ENCODE results near the gene TEN1. TPM values are rescaled to one million over a fixed set of nuclear protein-coding genes. Genes with fewer than 3 reads are reported as not detected.

The TEN1 gene
- total and polyA plus RNA-seq, 2 of the 13 experiments (the other 11 are each of a cell fraction or from before 2014, with no cell fraction given): 18.0 to 21.3 TPM

DNA sequence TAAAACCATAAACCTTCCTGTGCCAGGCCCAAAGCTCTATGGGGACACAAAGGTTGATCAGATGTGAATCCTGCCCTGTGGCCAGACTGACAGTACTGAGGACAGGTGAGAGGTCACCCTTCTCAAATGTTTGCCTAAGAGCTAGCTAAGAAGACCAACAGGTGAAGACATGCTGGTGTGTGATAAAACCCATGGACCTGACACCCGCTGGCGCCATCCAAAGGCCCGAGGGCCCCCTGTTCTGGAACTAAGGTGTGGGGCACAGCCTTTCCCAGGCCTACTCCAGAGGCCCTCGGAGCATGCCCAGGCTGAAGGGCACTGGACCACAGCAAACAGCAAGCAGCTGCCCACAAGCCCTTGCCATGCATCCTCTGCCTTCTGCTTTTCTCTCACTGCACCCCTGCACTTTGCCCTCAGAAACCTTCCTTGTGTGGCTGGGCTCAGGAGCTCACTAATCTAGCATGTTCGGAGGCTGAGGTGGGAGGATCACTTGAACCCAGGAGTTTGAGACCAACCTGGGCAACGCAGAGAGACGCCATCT lies 16.4 kb downstream of the TEN1 start (continued):
- no peak for TF ChIP-seq HCFC1 (IDR thresholded peaks at IDR 0.05; ENCODE audit: low read depth, low read length)
- no peak for TF ChIP-seq ZNF343 (CRISPR knock-in tag; IDR thresholded peaks at IDR 0.05)
- TF ChIP-seq ZNF724P (CRISPR knock-in tag; IDR thresholded peaks at IDR 0.05; ENCODE audit: borderline replicate concordance): peak; percentile 56; the same call in 1 of the 2 replicates
- peak; percentile 18; the same call in 1 of the 2 replicates for TF ChIP-seq SAP130 (CRISPR knock-in tag; IDR thresholded peaks at IDR 0.05; ENCODE audit: low read depth)
- TF ChIP-seq ZNF772 (CRISPR knock-in tag; IDR thresholded peaks at IDR 0.05): 0 out of 2 replicates have a peak, but pooled peaks have one; percentile 37
- TF ChIP-seq ARNT (IDR thresholded peaks at IDR 0.05): no peak
- TF ChIP-seq, protein P1, sequence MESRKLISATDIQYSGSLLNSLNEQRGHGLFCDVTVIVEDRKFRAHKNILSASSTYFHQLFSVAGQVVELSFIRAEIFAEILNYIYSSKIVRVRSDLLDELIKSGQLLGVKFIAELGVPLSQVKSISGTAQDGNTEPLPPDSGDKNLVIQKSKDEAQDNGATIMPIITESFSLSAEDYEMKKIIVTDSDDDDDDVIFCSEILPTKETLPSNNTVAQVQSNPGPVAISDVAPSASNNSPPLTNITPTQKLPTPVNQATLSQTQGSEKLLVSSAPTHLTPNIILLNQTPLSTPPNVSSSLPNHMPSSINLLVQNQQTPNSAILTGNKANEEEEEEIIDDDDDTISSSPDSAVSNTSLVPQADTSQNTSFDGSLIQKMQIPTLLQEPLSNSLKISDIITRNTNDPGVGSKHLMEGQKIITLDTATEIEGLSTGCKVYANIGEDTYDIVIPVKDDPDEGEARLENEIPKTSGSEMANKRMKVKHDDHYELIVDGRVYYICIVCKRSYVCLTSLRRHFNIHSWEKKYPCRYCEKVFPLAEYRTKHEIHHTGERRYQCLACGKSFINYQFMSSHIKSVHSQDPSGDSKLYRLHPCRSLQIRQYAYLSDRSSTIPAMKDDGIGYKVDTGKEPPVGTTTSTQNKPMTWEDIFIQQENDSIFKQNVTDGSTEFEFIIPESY (CRISPR knock-in tag; IDR thresholded peaks at IDR 0.05): peak; percentile 80
- TF ChIP-seq PPARG (CRISPR knock-in tag; conservative IDR thresholded peaks at IDR 0.05): peak; percentile 83
- TF ChIP-seq FOXJ3 (CRISPR knock-in tag; IDR thresholded peaks at IDR 0.05; ENCODE audit: borderline replicate concordance): no peak
- TF ChIP-seq HNF4A (CRISPR knock-in tag; IDR thresholded peaks at IDR 0.05): peak; percentile 30; the same call in 1 of the 2 replicates
- TF ChIP-seq ZFP36L2 (CRISPR knock-in tag; IDR thresholded peaks at IDR 0.05): no peak
- TF ChIP-seq, protein P2, sequence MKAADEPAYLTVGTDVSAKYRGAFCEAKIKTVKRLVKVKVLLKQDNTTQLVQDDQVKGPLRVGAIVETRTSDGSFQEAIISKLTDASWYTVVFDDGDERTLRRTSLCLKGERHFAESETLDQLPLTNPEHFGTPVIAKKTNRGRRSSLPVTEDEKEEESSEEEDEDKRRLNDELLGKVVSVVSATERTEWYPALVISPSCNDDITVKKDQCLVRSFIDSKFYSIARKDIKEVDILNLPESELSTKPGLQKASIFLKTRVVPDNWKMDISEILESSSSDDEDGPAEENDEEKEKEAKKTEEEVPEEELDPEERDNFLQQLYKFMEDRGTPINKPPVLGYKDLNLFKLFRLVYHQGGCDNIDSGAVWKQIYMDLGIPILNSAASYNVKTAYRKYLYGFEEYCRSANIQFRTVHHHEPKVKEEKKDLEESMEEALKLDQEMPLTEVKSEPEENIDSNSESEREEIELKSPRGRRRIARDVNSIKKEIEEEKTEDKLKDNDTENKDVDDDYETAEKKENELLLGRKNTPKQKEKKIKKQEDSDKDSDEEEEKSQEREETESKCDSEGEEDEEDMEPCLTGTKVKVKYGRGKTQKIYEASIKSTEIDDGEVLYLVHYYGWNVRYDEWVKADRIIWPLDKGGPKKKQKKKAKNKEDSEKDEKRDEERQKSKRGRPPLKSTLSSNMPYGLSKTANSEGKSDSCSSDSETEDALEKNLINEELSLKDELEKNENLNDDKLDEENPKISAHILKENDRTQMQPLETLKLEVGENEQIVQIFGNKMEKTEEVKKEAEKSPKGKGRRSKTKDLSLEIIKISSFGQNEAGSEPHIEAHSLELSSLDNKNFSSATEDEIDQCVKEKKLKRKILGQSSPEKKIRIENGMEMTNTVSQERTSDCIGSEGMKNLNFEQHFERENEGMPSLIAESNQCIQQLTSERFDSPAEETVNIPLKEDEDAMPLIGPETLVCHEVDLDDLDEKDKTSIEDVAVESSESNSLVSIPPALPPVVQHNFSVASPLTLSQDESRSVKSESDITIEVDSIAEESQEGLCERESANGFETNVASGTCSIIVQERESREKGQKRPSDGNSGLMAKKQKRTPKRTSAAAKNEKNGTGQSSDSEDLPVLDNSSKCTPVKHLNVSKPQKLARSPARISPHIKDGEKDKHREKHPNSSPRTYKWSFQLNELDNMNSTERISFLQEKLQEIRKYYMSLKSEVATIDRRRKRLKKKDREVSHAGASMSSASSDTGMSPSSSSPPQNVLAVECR (CRISPR knock-in tag; IDR thresholded peaks at IDR 0.05; ENCODE audit: borderline replicate concordance): no peak
- TF ChIP-seq, protein P3, sequence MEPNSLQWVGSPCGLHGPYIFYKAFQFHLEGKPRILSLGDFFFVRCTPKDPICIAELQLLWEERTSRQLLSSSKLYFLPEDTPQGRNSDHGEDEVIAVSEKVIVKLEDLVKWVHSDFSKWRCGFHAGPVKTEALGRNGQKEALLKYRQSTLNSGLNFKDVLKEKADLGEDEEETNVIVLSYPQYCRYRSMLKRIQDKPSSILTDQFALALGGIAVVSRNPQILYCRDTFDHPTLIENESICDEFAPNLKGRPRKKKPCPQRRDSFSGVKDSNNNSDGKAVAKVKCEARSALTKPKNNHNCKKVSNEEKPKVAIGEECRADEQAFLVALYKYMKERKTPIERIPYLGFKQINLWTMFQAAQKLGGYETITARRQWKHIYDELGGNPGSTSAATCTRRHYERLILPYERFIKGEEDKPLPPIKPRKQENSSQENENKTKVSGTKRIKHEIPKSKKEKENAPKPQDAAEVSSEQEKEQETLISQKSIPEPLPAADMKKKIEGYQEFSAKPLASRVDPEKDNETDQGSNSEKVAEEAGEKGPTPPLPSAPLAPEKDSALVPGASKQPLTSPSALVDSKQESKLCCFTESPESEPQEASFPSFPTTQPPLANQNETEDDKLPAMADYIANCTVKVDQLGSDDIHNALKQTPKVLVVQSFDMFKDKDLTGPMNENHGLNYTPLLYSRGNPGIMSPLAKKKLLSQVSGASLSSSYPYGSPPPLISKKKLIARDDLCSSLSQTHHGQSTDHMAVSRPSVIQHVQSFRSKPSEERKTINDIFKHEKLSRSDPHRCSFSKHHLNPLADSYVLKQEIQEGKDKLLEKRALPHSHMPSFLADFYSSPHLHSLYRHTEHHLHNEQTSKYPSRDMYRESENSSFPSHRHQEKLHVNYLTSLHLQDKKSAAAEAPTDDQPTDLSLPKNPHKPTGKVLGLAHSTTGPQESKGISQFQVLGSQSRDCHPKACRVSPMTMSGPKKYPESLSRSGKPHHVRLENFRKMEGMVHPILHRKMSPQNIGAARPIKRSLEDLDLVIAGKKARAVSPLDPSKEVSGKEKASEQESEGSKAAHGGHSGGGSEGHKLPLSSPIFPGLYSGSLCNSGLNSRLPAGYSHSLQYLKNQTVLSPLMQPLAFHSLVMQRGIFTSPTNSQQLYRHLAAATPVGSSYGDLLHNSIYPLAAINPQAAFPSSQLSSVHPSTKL (CRISPR knock-in tag; IDR thresholded peaks at IDR 0.05): peak; percentile 30; the same call in 1 of the 2 replicates
- peak; percentile 2; the same call in 1 of the 2 replicates for TF ChIP-seq STAG1 (CRISPR knock-in tag; IDR thresholded peaks at IDR 0.05)
- TF ChIP-seq TCF7L2 (IDR thresholded peaks at IDR 0.05; ENCODE audit: low read depth, low read length): no peak
- TF ChIP-seq NCOR1 (IDR thresholded peaks at IDR 0.05; ENCODE audit: borderline replicate concordance, low read length): peak; percentile 42; the same call in 1 of the 2 replicates

All from HepG2 (cell line).